HUDEP-2 (cell line): ENCODE results near the gene PPP1R9B.

Source experiments
- DNase-seq, 76 experiments: peaks; one replicate each; lab custom pipeline; 2025; ENCODE audit not compliant: unreplicated experiment in 76 of 76; lab: John Stamatoyannopoulos, UW

Gene PPP1R9B

DNA sequence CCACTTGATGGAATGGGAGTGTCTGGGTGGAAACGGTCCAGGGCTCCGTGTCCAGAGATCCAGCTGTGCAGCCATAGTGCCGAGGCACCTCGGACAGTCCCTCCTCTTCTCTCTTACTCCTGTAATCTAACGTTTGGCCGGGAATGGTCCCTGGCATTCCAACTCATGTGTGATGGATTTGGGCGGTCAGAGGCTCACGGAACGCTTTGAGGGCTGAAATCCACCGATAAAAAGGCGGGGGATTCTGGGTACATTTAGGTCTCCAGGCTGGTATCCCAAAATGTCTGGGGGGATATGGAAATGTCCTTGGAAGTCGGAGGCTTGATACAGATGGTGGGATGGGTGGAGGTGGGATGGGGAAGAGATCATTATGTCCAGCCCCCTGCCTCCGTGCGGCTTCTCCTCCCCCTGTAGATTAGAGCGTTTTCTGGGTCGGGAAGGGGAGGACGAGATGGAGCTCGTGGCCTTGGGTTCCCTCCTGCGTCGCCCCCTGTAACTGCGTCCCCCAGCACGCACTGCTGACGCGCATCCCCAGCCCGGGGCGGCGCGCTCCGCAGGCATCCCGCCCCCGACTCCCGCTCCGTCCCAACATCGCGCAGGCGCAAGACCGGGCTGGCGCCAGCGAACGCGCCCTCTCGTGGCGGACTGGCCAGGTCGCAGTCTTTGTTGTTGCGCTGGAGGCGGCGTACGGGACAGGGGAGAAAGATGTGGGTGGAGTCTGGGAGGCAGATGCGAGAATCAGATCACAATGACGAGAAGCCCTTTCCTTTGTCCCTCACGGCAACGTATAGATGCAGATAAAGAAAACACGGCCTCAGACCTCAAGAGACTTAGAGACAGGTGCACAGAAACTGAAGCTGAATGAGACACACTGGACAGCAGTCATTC, 10.8 kb upstream of the PPP1R9B start:
- DNase-seq: peak in 72 of 76 experiments; percentile 22 to 94 (median 80)

DNA sequence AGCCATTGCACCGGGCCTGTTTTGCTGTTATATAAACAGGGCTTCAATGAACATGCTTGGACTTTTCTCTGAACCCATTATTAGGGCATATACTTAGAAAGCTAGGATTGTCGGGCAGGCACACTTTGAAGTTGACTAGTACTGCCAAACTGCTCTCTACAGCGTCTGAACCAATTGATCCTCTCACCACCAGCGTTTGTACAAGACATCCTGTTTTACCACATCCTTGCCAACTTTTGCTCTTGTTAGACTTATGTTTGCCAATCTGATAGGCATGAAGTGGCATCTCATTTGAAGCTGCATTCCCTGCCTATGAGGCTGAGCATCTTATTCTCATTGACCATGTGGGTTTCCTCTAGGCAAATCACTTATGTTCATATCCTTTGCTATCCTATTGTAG, 7.4 kb upstream of the PPP1R9B start:
- DNase-seq: no peak

DNA sequence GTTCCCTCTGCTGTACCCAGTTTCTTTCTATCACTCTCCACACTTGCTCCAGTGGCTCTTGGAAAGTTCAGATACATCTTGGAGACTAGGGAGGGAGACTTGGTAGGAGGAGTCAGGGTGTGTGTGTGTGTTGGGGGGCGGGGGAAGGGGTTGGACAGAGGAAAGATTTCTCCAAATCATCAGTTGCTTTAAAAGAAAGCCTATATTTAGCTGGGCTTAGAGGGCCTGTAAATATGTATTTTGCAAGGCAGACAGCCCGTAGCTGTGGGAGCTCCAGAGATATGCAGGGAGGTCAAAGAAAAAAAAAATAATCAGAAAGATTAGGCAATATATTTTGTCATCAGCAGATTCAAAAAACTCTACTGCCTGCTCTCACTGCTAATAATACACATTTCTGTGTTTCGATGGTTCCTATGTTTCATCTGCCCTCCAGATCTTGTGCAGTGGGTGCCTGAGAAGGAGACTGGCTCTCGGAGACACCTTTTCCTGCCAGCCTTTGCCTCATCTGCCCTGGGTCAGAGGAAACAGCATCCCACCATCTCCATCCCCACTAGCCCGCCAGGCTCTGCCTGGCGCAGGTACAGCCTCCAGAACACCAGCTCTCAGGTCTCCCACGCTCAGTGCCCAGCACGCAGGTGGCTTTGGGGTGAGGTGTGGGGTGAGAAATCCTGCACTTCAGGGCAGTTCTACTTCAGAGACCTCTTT, 4.8 kb upstream of the PPP1R9B start:
- DNase-seq: peak in 10 of 76 experiments; percentile 9 to 29 (median 19)

DNA sequence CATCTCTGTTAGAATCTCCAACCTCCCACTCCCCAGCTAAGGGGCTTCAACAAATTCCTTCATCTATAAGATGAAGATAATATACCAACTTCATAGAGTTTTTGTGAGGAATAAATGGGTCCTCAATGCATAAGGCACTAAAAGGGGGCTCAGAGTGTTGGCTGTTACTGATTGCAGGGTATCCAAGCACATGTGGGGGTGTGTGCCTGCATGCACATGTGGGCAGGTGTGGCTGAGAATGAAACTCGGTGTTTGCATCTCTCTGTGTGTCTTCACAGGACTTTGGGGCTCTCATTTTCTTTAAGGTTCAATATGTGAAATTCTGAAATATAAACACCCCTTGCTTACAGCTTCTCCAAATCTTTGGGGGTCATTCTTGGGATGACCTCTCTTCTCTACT, 4.1 kb upstream of the PPP1R9B start:
- no peak for DNase-seq

DNA sequence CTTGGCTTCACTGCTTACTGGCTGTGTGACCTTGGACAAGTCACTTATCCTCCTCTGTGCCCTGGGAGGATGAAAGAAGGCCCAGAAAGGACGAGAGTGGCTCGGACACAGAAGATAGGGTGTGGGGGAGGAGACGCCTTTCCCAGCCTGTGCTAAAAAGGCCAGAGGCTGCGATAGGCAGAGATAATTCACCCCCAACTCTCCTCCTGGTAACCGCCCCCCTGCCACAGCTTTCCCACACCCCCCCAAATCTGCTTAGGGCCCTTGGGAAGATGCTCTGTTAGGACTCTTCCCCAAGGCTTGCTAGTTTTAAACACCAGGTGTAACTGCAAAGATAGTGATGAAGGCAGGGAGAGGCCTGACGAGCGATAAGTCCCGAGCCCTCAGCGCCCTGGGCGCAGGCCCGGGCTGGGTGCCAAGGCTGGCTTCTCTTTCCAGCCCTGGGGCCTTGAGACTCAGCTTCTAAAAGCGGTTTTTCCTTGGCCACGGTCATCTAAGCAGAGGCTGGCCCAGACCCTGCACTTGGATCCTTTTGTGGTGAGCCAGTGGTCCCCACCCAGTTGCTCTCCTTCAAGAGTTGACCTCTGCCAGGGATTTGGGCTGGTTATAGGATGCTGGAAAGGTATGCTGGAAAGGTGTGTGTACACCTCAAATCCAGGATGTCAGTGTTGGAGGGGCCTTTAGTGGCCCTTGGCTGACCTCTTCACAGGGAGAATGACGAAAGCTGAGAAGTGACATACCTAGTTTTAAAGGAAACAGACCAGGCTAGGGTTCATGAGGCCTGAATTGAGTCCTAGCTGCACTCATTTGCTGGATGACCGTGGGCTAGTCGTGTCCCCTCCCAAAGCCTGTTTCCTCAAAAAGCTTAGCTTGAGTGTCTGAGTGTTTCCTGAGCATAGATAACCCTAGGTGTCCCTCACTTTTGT, 3.4 kb upstream of the PPP1R9B start:
- peak in 75 of 76 experiments; percentile 44 to 98 (median 83) for DNase-seq

DNA sequence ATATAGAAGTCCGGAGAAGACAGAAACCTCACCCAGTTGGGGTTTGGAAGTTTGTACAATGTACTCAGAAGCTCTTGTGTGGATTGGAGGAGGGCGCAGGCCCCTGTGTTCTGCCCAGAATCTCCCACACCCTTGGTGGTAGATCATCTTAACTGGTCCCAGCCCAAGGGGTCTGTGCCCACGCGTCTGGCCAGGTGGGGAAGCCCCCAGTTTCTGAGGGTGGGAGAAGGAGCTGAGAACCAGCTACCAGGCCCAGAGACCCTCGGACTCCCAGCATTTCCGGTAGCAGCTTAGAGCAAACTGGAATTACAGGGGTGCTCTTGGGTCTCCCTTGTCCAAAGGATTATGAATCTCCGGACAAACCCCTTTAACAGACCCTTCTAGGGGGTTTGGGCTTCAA, 2.3 kb upstream of the PPP1R9B start:
- no peak for DNase-seq

DNA sequence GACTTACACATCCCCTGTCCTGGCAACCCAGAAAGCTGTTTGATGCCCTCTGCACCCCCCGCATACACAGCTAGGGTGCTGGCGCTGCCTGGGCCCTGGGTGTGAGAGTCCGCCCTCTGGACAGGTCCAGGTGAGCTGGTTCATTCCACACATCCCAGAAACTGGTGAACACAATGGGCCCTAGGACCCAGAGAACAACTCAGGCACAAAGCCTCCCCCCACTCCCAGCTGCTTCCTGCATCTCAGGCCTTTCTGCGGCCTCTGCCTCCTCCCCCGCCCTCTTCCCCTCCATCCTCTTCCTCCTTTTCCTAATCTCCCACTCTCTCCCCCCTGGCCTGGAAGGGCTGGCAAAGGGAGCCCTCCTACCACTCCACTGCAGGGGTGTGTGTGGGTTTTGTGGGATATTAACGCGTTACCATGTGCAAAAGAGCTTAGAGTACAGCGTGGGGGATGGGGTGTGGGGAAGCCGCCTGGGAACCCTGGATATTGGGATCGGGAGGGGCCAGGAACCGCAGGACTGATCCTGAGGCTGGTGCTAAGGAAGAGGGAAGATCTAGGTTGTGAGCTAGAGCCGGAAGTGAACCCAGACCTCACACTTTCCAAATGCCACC, 1.6 kb upstream of the PPP1R9B start:
- DNase-seq: peak in 63 of 76 experiments; percentile 2 to 76 (median 52)

DNA sequence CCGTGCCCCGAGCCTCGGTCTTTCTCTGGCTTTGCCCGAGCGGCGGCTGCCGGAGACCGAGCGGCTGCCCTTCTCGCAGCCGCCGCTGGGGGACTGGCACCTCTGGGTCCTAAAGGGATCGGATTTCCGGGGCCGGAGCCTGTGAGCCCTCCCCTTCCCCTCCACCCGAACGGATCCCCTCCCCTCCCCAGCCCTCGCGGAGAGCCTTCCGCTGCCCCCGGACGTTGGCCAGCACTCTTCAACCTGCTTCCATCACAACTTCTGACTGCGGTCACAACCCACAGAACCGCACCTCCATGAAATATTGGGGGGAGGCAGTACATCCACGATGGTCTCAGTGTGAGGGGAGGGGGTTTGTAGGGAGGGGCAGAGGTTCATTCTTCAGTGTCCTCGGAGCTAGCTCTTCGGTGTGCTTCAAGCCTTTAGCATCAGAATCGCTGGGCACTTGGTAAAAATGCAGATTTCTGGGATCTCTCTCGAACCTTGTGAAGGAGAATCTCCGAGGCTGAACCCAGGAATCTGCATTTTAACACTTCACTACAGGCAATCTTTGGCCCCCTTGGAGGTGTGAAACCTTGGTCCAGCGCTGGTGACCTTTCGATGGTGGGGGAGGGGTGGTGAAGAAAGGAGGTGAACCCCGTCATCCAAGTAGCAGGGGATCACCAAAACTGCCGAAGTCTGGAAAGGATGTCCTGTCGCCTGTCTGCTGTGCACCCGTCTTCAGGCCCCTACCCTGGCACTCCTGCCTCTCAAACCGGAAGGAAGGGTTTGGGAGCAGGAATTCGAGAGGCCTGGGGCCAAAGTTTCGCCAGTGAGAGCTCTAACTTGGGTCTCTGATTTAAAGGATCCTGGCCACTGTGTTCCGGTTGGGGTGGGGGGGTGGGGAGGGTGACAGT, 812 bp upstream of the PPP1R9B start:
- DNase-seq: peak in 71 of 76 experiments; percentile 38 to 89 (median 73)

DNA sequence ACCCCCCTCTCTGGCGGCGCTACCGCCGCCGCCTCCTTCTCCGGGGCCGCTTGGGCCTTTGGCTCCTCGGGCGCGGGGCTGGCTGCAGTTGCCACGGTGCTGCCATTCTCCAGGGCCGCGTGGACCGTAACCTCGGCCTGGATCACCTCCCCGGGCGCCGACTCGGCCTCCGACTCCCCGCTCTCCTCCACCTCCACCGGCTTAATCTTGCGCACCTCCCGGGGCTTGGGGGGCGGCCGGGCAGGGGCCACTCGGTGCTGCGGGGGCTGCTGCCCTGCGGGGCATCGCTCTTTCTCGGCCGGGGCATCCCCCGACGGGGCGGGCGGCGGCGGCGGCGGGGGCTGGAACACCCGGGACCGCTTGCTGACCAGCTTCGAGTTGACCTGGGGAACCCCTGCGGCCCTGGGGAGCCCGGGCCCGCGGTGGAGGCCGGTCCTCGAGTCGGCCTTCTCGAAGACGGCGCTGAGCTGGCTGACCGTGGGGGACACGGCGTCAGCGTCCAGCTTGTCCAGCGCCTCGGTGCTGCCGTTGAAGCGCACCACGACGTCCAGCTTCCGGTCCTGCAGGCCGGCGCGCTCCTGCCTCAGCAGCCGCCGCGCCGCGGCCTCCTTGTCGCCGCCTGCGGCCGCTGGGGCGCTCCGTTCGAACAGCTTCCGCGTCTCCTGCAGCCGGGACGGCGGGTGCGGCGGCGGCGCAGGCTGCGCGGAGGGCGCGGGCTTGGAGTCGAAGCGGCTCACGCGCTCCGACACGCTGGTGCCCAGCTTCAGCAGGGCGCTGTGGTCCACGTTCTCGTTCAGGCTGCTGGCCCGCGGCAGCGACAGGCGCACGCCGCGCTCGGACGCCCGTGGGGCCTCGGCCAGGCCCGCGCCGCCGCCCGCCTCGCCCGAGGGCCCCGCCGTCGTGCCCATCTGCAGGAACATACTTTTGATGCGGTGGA, 792 bp downstream of the PPP1R9B start:
- DNase-seq: peak in 33 of 76 experiments; percentile 12 to 55 (median 30)

DNA sequence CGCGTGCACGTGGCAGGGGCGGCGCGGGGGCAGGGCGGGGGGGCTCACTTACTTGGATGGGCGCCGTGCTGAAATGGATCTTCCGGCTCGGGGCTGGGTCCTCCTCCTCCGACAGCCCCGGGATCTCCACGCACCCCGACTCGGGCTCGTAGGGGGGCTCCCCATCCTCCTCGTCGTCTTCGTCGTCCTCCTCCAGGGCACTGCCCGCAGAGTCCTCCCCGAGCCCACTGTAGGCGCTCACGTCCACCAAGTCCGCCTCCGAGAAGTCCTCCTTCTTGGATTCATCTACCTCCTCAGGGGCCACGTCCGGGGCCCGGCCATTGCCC, 1.4 kb downstream of the PPP1R9B start:
- peak in 1 of 76 experiments; percentile 41 for DNase-seq

DNA sequence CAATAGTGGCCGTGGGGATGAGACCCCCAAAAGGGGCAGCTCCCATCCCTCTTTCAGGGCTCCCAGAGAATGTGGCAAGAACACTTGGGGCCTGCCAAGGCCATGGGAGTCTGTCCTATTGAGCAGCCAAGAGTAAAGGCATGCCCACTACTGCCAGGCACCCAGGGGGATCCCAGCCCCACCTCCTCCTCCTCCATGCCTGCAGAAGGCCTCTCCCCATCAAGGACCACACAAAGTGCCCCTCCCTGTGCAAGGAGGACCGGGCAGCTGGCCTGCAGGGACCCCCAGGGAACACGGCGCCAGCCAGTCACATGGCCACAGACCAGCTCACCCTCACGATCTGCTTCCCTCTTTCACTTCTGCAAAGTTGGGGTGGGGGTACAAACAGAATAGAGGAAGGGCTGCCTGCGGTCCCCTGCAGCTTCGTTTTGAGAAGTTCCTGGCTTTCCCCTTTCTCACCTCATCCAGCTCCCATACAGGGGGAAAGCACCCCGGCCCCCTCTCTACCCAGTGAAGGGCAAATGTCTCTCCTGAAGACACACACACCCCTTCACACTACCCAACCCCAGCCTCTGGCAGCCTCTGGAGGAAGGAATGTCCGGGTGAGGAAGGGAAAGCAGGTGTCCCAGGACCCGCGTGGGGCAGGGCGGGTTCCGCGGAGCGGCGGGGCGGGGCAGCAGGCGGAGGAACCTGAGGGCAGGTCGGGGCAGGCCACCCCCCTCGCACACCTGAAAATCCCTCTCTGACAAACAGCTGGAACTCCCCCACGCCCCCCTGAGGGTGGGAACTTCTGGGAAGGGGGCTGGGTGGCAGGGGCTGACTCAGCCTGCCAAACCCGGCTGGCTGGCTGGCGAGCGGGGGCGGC, 2.0 kb downstream of the PPP1R9B start:
- peak in 10 of 76 experiments; percentile 12 to 34 (median 26) for DNase-seq

DNA sequence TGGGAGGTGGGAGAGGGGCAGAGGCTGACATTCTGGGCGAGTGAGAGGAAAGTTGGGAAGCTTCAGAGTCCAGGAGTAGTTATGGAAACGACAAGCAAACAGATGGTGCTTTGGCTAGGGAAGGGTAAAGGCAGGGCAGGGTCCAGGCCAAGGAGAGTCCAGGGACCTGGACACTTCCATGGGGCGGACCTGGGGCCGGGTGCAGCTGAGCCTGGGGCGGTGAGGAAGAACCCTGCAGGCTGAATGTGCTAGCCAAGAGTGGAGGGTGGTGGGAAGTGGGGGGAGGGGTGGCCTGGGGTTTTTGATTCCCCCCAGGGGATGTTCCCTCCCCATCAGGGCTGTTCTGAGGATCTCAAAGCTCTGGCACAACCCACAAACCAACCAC, 2.6 kb downstream of the PPP1R9B start:
- DNase-seq: no peak

DNA sequence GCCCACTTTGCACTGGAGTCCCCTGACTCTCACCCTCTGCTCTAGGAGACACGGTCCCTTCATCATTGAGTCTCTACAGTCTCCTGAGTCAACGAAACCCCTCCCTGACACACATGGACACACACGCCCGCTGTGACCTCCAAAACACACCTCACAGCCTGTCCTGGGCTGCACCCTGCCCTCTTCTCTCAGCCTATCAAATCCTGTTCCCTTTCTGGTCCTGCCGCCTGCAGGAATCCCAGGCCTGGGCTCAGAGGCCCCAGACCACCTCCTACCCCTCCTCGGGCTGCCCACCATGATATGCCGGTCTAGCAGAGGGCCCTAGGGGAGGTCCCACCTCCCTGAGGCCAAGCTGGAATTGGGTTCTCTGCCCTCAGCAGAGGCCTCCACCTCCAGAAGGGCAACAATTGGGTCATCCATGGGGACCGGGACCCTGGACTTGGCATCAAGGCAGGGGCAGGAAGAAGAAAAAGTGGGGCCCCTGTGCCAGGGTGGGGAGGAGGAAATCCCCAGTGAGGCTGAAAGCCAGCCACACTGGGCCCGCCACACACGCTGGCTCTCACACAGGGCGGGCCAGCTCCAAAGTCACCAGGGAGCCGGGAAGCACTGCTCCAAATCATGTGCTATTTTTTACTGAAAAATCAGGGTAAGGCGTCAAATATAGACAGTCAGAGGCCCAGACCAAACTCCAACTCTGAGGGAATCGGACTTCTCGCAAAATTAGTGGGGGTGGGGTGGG, 3.4 kb downstream of the PPP1R9B start:
- DNase-seq: no peak

DNA sequence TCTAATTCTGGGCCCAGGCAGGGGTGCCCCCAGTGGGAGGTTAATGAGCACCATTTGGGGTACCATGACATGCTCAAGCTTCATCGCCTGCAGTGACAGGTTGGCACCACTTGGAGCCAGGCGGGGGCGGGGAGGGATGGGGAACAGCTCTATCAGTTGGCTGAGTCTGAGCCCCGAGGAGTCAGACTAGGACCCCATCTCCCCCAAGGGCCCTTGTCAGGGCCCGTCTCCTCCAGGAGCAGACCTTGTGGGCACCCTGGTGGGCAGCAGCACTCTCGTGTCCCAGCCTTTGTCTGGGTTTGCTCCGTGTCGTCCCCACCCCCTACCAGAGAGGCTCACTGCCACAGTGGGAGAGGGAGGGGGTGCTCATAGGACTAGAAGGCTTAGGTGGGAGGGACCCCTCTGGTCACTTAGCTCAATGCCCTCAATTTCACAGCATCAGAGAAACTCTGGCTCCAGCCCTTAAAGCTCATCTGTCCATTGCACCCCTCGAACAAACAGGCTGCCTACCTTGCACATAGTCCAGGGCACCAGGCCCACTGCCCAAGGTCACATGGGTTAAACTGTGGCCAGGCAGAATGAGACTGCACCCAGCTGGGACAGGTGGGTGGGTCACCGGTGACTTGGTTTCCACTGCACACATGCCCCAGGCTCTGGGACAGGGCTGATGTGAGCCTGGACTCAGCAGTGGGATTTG, 4.1 kb downstream of the PPP1R9B start:
- peak in 3 of 76 experiments; percentile 9 to 31 (median 22) for DNase-seq

DNA sequence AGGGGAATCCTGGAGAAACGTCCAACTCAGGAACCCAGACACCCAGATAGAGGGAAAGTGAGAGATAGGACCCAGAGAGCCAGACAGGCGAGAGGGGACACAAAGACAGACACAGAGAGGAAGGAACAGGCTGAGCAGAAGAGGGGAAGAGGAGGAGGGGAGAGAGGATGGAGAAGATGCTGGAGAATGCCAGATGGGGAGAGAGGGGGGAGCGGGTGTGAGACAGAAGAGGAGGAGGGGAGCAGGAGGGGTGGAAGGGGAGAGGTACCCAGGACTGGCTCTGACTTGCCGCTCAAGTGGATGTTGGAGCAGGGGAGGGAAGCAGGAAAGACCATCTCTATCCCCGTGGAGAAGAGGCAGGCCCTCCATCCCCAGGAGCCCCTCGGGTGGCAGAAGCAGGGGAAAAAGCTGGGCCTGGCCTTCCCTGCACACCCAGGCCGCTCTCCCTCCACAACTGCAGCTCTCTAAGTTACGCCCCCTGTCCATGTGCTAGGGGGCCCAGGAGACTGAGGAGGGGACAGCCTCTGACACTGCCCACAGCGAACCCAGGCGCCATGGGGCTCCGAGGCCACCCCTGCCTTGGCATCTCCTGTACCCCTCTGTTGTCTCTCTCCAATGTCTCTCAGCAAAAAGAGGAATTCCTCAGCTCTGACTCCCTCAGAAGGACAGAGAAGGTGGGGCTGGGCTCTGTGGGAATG, 4.8 kb downstream of the PPP1R9B start:
- DNase-seq: no peak
